RPMI8226 (cell line): ENCODE measurements around the gene SPHK2.

ENCODE experiments used
- DNase-seq: peaks from one replicate; pipeline ENCODE4 v3.0.0-alpha.2; 2015

The SPHK2 gene

DNA sequence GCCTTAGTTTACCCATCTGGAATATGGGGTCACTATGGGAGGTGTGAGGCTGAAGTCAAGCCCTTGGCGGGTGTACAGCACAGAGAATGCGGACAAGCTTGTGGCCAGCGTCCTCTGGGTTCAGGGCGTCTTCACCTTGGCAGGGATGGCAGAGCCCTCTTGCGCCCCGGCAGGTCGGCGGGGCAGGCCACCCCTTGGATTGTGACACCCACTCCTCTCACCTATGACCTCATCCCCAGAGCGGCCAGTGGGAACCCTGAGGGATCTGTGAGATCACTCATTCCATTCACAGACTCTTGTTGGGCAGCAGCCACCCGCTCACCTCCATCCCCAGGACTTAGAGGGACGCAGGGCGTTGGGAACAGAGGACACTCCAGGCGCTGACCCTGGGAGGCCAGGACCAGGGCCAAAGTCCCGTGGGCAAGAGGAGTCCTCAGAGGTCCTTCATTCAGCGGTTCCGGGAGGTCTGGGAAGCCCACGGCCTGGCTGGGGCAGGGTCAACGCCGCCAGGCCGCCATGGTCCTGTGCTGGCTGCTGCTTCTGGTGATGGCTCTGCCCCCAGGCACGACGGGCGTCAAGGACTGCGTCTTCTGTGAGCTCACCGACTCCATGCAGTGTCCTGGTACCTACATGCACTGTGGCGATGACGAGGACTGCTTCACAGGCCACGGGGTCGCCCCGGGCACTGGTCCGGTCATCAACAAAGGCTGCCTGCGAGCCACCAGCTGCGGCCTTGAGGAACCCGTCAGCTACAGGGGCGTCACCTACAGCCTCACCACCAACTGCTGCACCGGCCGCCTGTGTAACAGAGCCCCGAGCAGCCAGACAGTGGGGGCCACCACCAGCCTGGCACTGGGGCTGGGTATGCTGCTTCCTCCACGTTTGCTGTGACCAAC lies 12.6 kb upstream of the SPHK2 start, which contains the start of gene SPACA4:
TSS of gene SPACA4 (plus strand) at position 280 of the 896 bp plus-strand sequence. CDS start at position 517, 237 bp downstream.
- no peak for DNase-seq

DNA sequence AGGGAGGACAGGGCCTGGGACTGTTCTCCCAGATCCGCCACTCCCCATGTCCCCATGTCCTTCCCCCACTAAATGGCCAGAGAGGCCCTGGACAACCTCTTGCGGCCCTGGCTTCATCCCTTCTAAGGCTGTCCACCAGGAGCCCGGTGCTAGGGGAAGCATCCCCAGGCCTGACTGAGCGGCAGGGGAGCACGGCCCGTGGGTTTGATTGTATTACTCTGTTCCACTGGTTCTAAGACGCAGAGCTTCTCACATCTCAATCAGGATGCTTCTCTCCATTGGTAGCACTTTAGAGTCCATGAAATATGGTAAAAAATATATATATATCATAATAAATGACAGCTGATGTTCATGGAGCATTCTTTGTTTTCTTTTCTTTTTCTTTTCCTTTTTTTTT lies 11.9 kb upstream of the SPHK2 start:
- no peak for DNase-seq

DNA sequence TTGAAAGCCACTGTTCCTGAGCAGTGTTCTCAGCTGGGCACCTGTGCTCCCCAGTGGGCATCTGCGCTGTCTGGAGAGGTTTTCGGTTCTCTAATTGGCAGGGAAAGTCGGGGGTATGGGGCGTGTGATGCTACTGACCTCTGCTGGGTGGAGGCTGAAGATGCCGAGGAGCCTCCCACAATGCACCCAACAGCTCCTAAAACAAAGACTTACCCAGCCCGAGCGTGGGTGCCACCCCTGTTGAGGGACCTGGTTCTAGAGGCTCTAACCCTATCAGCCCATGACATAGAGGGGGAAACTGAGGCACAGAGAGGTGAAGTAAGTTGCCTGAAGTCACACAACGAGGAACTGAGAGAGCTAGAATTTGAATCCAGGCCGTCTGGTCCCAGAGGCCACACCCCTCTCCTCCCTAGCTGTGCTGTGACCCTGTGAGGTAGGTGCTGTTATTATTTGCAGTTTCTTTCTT lies 10.5 kb upstream of the SPHK2 start:
- peak; percentile 87 for DNase-seq

DNA sequence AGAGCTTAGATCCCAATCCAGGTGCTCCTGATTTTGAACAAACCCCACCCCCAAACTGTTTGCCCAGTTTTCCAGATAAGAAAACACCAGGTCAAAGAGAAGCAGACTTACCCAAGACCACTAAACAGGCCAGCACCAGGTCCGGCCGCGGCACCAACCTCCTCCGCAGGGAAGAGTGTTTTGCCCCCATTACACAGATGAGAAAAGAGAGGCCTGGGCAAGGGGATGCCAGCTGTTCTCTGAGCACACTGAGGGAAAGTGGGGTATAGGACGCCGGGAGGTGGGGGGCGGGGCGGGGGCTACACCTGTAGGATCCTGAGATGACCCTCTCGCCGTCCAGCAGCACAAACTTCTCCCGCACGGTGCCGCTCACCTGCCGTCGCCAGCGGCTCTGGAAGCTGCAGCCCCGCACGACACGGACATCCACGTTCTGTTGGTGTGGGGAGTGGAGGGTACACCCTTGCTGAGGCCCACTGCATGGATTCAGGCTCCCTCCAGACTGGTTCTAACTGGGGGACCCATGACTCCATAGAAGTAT lies 9.7 kb upstream of the SPHK2 start:
- no peak for DNase-seq

DNA sequence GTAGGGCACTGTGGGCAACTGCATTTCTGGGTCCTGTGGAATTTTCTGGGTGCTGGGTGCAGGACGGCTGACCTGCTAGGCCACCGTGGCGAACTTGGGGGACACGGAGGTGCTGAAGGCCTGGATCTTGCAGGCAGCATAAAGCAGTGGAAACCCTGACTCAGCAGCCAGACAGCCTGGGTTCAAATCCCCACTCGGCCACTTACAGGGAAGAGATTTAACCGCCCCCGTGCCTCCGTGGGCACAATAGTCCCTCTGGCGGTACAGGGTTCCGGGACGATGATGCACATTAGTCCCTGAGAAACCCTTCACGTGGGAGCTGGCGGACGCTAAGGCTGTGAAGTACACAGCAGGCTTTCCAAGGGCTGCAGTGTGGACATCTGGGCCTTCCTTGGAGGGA lies 7.4 kb upstream of the SPHK2 start:
- no peak for DNase-seq

DNA sequence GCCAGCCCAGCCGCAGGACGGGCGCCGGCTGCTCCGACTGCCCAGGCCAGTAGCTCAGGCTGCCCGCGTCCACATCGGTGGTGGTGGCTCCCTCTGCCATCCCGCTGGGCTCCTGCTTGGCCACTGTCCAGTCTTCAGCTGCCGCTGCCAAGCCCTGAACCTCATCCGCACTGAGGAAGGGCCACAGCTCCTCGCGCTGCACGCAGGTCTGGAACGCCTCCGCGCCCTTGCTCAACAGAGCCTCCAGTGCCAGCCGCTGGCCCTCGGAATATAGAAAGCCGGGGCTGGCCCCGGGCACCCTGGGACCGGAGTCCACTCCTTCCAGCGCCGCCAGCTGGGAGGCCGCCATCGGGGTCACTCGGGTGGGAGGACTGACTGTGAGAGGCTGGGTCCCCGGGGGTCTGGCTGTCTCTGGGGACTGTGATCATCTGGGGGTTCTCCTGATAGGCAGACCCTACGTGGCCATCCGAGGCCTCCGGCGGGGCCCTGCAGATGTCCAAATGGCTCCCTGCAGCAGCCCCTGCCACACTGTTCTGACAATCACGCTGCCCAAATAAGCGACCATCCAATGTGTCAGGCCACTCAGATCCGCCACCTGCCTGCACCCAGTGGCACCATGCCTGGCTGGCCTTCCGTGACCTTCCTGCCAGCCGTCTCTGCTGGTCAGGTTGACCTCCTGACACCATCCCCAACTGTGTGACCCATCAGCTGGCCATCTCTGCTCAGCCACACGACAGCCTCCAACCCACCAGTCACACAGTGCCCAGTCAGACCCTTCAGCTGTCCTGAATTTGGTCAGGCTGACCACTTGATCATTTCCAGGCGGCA lies 6.1 kb upstream of the SPHK2 start:
- no peak for DNase-seq

DNA sequence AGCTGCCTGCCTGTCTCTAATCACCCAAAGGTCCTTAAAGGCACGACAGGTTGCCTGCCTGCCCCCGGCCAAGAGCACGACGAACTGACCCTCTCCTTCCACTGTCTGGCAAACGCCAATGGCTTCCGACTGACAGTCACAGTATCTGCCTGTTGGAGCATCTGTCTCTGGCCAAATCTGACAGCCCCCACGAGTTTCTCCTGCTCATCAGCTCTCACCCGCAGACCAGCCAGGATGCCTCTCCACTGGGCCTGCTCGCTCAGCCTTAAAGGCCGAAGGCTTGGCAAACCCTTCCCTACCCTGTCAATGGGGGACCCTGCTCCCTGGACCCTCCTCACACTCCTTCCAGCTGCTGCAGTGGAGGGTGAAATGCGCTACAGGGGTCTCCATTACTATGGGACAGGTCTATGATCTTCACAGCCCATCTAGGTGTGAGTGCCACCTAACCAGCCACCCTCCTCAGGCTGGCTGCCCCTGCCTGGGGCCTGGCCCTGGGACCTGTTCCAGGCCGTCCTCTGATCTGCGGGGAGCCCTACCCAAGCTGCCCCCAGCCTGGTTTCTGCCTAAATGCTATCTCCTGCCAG lies 5.4 kb upstream of the SPHK2 start:
- no peak for DNase-seq

DNA sequence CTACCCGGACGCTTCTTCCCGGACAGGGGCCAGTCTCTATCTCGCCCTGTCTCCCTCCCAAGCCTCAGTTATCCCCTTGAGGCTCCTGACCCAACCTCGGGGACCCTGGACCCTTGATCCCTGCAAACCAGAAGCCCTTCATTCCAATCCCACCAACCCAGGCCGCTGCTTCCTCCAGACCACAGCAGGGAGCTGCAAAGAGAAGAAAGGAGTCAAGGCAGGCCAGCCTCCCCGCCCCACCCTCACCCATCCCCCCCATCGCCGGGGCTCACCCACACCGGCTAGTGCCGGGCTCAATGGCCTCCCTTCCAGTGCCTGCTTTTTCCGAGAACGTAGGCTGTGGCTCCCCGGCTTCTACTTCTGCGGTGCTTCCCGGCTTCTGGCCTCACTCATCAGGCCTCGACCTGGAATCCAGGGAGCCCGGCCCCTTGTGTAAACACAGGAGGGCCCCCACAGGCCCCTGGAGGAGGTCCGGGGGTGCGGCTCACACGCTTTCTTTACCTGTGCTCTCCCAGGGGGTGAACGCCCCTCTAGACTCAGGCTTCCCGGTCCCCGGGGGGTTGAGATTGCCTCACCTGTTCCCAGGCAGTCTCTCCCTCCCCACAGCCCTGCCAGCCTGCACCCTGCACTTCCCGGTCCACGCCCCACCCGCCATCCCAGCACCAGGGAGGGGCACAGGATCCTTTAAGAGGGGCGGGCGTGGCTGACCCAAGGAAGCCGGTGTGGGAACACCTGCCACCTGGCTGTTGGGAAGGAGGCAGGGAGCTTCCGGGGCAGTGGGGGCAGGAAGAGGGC lies 4.7 kb upstream of the SPHK2 start, which contains the start of gene FAM83E:
TSS of gene FAM83E (minus strand) at position 641 of the 795 bp plus-strand sequence. CDS start 1,704 bp downstream, outside the sequence.
- DNase-seq: no peak

DNA sequence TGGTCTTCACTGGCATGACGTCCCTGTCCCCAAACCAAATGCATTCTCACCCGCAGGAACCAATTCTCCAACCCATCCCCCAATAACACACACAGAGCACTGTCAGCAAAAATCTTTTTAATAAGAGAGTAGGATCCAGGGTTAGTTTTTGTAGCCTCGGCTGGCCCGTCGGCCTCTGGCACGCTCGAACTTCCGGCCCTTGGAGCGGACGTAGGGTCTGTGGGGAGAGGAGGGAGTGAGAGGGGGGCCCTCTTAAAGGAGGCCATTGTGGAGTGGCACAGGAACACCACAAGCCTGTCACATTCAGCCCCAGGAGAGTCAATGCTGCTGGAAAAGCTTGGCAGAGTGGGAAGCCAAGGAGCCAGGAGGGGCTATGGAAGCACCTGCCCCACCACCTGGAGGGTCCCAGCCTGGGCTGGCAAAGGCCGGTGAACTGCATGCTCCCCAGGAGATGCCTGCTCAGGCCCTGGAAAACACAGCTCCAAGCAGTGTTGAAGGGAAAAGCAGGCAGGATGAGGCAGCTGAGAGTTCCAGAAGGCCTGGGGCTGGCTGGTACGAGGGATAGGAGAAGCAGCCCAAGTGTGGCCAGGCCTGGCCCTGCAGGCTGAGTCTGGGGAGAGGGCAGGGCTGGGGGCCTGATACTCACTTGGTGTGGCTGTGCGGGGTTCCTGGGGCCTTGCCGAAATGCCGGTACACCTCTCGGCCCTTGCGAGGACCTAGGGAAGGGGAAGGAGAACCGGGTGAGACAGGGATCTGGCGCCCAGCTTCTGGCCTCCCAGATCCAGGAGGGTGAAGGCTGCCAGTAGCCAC lies 3.9 kb upstream of the SPHK2 start:
- DNase-seq: no peak

DNA sequence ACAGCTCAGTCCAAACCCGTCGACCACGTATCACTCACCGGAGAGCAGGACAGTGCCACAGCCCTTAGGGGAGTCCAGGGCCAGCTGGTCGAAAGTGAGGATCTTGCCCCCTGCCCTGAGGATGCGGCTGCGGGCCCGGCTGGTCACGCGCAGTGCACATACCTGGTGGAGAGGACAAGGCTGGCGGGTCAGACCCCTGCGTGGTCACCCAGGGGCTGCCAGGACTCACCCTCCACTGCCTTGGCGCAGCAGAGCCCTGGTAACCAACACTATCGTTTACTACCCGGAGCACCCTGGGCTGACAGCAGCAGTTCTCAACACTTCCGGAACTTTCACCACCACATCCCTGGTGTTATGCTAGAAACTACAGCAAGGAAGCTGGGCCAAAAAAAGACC lies 3.3 kb upstream of the SPHK2 start:
- no peak for DNase-seq

DNA sequence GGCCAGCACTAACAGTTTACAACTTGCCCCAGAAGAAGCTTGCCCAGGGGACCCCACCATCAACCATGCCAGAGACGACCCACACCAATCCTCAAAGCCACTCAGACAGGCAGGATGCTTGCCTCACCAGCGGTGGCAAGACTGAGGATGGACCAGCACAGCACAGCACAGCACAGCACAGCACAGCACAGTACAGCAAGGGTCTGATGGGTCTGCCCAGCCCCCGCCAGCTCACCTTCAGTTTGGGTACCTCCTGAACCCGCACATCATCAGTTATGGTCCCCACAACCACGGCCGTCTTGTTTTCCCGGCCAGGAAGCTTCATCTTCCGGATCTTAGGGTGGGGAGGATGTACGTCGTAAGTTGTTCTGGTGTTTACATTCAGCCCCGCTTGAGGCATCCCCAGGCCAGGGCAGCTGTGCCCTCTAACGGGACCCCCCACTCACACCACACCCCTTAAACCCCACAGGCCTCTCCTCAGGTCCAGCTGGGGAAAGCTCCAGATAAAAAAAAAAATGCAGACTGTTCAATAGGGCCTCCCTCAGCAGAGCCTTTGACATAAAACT lies 2.7 kb upstream of the SPHK2 start:
- no peak for DNase-seq

DNA sequence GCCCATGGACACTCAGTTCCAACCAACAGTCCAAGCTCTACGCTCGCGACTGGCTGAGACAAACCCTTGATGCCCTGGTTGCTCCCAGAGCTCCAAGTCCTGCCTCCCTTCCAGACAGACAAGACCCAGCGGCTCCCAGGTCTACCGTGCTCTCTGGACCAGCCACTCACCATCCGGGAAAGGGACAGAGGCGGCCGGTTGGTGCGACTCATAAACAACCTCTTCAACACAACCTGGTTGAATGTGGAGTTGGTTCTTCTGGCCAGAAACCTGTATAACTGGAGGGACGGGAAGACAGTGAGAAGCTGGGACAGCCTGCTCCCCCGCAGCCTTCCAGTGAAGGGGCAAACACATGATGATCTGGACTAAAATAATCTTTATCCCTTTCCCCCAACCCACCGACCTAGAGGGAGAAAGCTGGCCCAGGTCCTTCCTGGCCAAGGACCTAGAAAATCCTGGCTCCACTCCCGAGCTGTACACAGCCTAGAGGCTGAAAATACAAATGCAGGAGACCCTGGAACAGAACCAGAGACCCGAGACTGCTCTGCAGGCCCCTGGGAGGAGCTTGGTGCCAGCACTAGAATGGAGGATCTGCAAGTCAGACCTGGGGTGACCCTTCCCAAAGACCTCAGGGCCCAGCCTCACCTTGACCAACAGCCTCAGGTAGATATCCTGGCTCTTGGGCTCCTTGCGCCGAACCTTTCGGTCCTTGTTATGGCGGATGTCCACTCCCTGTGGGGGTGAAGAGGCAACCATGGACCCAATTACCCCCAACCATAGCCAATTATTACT lies 2.0 kb upstream of the SPHK2 start:
- DNase-seq: no peak

DNA sequence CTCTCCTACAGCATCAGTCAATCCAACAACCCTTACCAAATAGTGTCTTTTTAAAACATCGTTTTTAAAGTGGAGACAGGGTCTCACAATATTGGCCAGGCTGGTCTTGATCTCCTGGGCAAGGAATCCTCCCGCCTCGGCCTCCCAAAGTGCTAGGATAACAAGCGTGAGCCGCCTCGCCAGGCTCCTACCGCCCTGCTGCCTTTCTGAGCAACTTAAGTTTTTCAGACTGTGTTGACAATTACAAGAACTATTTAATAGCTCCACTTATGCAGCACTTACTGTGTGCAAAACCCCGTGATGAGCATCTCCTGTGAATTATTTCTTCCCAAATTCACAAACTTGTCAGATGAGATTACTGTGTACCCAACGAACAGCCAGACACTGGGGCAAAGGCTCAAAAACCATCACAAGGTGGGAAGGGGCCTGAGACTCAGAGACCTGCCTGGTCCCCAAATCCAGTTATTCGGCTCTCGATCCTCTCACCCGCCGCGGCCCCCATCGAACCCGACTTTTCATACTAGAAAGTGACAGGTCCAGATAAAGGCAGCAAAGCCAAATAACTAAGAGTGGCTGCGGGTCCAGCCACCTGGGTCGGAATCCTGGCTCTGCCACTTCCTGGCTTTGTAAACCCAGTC lies 909 bp upstream of the SPHK2 start:
- DNase-seq: no peak

DNA sequence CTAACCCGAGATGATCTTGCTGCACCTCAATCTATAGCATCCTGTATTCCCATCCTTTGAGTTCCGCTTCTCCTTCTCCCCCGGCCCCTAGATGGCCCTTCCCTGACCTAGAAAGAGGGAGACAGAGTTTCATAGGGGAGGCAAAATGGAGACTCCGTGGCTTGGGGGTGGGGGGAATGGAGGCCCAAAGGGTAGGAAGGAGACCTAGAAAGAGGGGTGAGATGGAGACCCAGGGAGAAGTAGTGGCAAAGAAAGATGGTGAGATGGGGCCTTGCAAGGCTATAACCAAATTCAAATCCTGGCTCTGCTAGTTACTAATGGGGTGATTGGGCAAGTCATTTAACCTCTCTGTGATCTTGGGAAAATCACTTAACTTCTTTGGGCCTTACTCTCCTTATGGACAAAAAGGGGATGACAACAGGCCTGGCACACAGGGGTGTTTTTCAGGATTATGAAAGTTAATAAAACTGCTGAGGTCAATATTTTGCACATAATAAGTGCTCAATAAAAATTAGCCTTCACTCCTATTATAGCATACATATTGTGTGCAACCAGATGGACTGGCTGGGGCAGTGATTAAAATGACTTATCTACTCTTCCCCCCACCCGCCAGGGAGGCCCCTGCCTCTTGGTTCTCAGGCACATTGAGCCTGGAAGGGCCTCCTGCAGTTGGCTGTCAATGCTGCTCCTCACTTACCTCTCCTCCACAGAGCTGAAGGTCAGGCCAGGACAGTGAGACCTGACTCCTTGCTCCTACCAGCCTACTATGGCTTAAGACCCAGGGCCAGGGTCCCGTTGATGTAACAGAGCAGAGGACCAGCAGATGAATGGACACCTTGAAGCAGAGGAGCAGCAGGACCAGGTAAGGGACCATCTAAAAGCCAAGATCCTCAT lies 633 bp downstream of the SPHK2 start:
- no peak for DNase-seq

DNA sequence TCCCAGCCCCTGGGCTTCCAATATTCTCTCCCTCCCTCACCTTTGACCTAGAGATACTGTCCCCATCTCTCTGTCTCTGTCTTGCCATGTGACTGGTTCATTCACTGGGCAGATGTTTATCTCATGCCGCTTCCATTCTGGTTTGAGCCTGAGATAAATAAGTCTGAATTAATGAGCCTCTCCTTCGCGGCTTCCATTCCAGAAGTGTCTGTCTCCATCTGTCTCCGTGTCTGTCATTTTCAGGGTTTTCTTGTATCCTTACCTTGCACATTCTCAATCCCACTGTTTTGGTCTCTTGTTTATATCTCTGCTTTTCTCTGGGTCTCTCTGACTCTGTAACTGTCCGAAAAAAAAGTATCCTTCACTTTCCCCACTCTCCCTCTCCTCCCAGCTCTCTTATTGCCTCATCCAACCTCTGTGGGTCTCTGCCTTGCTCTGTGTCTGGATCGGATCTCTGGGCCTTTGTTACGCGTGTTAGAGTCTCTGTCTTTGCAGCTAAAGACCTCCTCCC lies 4.3 kb downstream of the SPHK2 start:
- no peak for DNase-seq

DNA sequence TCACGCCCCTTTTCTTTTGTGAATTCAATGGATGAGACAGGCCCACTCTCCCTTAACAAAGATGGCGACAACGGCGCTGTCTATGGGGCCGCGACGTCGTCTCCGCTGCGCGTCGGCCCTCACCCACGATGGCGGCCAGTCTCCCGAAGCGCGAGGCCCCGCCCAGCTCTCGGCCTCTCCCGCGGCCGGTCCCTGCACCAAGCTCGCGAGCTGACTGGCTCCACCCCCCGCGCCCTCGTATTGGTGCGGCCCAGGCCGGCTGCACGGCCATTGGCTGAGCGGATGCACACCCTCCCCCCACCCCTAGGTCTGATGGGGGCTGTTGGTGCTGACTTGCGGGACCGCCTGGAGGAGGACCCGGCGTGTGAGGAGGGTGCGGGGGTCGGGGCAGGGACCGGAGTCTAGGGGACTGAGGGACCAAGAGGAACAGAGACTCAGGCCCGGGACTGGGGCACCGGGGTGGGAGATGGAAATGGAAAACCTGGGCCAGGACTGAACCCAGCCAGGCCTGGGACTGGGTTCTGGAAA lies 4.8 kb downstream of the SPHK2 start:
- DNase-seq: peak; percentile 79

DNA sequence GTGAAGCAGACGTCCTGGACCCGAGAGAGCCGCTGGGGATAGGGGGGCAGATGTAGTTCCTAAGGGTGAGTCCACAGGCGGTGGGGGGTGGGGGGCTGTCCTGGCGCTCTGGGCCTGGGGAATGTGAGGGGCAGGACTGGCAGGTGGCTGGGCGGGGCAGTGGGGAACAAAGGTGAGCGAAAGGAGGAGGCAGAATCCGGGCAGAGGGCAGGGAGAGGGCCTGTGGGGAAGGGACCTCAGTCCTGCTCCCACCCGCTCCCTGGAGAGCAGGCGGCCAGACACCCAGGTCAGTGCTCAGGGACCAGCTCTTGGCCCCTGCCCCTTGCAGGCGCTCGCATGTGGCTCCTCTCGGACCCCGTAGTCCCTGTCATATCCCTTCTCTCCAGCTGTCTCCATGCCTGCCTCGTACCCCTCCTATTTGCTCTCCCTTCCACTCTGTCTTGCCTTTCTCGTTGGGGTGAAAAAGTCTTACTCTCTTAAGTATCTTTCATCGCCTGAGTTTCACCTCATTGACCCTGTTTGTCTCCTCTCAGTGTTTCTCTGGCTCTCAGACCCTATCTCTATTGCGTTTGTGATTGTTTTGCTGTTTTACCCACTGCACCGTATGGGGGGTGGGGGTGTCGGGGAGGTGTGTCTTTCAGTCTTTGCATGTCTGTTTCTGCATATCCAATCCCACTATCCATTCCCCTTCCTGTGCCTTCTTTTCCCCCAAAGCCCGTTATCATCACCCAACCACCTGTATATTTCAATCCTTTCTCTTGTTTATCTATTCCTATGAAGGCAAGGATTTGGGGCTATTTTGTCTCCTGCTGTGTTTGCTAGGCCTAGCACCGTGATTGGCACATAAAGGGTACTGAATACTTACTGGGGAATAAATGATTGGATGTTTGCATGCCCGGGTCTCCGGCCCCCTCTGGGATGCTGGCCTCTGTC lies 5.8 kb downstream of the SPHK2 start:
- no peak for DNase-seq
